ENCODE results near the gene DENND1A.
"Not testable (repeated sequence)": the region's sequence is repeated elsewhere in the genome, so short reads cannot be mapped to it uniquely, and the experiment has no call there.

The DENND1A gene

GRCh38 chr9:123637606-123637944 is 292.4 kb downstream of the DENND1A start:
- no peak for TF ChIP-seq CTCF (IDR thresholded peaks at IDR 0.05)
- Histone ChIP-seq H3K27ac (no peak overlapping the region), H3K4me3 (peak overlapping the region; percentile 39)
- no peak for DNase-seq (ENCODE audit: low spot score)

GRCh38 chr9:123636805-123637204 is 293.1 kb downstream of the DENND1A start:
- H3K4me3 ChIP-seq; DNase-seq (ENCODE audit: low spot score); H3K27ac ChIP-seq: not testable (repeated sequence)

GRCh38 chr9:123631862-123632261 is 298.1 kb downstream of the DENND1A start:
- no peak for TF ChIP-seq CTCF (IDR thresholded peaks at IDR 0.05)
- DNase-seq (ENCODE audit: low spot score) = no peak
- H3K27ac ChIP-seq = no peak overlapping the region
- no peak overlapping the region for H3K4me3 ChIP-seq

- Histone ChIP-seq H3K4me3 (no peak overlapping the region), H3K27ac (no peak overlapping the region)
- TF ChIP-seq CTCF (IDR thresholded peaks at IDR 0.05) = no peak
- DNase-seq (ENCODE audit: low spot score) = no peak
Observed at GRCh38 chr9:123630233-123630632, 299.7 kb downstream of the DENND1A start.

- TF ChIP-seq CTCF (IDR thresholded peaks at IDR 0.05) = no peak
- DNase-seq (ENCODE audit: low spot score) = no peak
- Histone ChIP-seq H3K27ac (no peak overlapping the region), H3K4me3 (no peak overlapping the region)
Observed at GRCh38 chr9:123629531-123629930, 300.4 kb downstream of the DENND1A start.

GRCh38 chr9:123622711-123623241 is 307.1 kb downstream of the DENND1A start:
- TF ChIP-seq CTCF (IDR thresholded peaks at IDR 0.05) = no peak
- Histone ChIP-seq H3K27ac (no peak overlapping the region), H3K4me3 (no peak overlapping the region)
- no peak for DNase-seq (ENCODE audit: low spot score)

- TF ChIP-seq CTCF (IDR thresholded peaks at IDR 0.05) = no peak
- H3K27ac ChIP-seq = no peak overlapping the region
- no peak overlapping the region for H3K4me3 ChIP-seq
- DNase-seq (ENCODE audit: low spot score) = no peak
Observed at GRCh38 chr9:123620239-123620638, 309.7 kb downstream of the DENND1A start.

Data from coronary artery (tissue), 2 donors.